Measurements from ENCODE around the gene ETFA.
"Not testable (repeated sequence)": the region's sequence is repeated elsewhere in the genome, so short reads cannot be mapped to it uniquely, and the experiment has no call there.

ETFA gene

DNA sequence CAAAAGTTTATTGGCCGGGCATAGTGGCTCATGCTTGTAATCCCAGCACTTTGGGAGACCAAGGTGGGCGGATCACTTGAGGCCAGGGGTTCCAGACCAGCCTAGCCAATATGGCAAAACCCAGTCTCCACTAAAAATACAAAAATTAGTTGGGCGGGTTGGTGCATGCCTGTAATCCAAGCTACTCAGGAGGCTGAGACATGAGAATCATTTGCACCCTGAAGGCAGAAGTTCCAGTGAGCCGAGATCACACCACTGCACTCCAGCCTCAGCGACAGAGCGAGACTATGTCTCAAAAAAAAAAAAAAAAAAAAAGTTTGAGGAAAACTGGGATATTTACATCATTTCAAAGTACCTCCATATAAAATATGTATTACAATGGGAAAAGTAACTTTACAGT, 40.4 kb downstream of the ETFA start:
- no peak for DNase-seq (ENCODE audit: low spot score)

DNA sequence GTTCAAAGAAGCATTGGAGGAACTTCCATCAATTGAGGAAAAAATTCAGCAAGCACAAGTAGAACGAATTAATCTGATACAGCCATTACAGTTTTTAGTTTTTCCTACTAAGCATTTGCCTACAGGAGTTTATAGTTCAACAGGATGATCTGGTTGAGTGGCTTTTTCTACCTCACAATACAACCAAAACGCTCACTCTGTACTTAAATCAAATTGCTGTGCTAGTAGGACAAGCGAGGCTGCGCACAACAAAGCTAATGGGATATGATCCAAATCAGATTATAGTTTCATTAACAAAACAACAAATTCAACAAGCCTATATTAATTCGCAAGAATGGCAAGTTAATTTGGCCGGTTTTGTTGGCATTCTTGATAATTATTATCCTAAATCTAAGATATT, 44.2 kb downstream of the ETFA start:
- DNase-seq (ENCODE audit: low spot score) = no peak

DNA sequence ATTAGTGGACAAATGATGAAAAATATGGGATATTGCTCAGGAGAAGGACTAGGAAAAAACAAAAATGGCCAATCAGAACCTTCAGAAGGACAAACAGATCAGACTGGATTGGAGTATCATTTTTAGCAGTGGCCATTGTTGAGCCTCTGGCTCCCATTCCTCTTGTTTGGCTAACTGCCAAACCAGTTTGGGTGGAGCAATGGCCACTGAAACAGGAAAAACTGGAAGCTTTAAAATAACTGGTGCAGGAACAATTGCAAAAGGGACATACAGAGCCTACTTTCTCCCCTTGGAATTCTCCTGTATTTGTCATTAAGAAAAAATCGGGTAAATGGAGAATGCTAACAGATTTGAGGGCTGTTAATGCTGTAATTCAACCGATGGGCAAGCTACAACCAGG, 45.5 kb downstream of the ETFA start:
- DNase-seq (ENCODE audit: low spot score) = not testable (repeated sequence)

DNA sequence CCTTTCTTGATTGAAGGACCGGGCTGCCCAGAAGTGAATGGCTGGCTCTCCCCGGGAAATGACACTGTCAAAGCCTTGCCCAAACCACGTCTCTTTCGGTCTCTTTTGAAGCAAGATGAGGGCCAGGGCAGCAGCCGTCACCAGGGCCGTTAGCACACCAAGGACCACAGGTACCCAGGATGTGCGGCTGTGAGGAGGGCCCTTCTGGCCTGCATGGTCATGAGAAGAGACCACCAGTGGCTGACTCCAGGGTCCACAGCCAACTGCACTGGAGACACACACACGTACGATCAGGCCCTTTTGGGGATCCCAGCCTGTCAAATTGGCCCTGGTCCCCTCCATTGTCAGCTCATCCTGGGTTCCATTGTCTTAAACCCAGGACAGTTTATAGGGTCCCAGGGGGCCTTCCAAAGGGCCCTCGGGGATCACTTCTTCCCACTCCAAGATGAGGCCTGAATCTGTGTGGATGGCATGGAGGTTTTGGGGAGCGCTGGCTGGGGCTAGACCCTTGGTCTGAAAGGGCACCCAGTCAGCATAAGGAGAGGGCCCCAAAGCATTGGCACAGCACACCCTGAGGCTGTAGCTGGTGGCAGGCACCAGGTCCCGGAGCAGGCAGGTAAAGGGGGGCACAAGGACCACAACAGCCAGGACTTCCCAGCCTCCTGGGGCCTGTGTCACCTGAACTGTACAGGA, 50.9 kb downstream of the ETFA start:
- DNase-seq (ENCODE audit: low spot score) = no peak

DNA sequence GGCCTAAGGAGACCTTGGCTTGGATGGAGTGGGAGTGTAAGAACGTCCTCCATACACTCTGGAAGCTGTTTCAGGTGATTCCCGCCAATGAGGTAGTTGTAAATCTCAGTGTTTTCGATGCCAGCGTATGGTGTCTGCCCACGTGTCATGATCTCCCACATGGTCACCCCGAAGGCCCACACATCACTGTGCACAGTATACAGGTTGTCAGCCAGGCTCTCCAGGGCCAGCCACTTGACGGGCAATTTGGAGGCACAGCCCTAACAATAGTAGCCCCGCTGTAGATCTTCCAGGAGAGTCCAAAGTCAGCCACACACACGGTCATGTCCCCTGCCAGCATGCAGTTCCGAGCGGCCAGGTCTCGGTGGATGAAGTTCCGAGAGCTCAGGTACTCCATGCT, 51.9 kb downstream of the ETFA start:
- no peak for DNase-seq (ENCODE audit: low spot score)

DNA sequence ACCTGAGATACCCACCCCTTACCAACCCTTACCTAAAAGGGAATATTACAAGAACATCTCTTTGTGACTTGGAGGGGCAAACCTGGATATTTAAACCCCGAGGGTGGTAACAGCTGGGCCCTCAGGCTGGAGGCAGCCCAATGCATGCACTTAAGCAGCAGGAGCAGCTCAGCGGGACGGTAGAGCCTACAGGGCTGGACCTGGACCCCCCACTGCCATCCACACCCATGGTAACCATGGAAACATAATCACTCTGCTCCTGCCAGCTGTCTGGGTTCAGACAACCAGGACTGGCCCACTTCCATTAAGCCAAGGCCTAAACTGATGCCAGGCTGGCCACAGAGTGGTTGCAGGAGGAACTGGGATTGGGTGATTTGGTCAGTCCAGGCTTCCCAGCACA, 52.8 kb downstream of the ETFA start:
- DNase-seq (ENCODE audit: low spot score) = no peak

DNA sequence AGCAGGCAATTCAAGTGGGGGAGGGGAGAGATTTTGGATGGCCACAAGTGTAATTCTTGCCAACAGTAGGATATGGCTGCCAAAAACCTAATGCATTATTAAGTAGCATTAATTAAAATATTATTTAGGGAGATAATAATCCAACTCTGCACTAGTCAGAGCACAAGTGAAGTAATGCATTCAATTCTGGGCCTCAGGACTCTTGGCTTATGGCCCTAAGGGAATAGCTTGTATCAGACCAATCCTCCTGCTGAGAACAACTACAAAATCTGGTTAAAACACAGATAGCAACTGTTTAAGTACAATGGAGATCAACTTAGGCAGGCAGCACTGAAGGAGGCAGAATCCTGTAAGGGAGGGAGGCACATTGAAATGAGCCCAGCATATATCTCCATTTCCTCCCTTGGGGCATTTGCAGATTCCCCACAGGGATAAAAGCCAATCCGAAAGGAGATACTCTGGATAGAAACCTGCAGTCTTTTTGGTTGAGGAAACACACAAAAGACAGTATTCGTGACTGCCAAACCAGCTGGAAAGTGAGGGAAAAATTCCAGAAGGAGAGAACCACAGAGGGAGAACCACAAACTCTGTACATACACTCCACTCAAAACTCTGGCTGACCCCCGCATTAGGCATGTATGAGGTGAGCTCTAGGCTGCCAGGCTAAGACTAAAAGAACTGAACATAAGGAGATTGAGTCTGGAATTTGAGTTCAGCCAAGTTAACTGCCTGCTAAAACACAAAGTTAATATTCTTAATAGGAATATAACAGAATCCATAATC, 57.4 kb downstream of the ETFA start:
- no peak for DNase-seq (ENCODE audit: low spot score)

DNA sequence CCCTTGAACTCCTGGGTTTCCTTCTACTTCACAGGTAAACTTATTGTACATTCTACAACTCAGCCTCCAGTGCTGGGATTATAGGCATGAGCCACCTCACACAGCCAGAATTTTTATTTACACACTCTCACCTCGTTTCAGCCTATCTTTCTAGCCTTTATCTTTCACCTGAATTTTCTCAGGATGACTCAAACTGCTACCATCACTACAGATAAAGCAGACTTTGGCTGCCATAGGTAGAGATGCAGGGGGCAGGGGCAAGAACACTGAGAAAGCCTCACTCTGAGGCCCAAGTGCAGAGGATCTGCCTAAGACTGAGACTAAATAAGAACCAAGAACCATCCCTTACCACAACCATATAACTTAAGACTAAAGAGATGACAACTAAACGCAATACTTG, 59.0 kb downstream of the ETFA start:
- no peak for DNase-seq (ENCODE audit: low spot score)

DNA sequence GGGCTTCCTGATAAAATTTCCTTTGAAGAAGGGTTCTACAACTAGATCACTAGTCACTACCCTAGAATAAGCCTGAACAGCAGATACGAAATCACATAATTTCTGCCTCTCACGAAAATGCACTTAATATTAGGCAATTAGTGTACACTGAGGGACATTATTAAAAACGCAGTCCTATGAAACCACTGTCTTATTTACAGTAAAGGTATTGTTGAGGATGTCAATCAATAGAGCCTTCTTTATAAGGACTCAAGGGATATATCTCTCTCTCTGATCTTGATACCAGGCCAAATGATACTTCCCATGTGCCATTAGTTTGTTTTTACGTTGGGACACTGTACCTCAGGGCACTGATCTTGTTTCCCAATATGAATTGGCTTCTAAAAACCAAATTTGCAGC, 59.6 kb downstream of the ETFA start:
- DNase-seq (ENCODE audit: low spot score) = no peak

DNA sequence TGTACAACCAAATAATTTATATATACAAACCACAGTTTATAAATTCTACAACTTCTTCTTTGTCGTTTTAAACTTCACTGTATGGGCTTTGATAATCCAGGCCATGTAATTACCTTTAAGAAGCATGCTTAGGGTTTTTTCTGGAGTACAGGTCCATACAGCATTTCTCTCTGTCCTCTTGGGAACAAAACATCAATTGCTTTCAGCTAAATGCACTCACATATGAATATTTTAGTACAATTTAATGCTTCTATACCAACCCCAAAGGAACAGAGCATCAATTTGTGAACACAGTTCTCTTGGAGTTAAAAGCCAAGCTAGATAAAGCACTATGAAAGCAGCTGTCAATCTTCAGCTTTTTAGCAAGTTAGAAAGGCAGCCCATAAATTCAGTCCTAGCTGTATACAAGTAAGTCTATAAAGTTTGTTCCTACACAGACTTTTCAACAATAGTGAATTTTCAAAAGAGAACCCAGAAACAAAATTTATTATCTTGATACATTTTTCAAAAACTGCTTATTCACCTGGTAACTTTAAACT, 66.1 kb downstream of the ETFA start:
- no peak for DNase-seq (ENCODE audit: low spot score)

DNA sequence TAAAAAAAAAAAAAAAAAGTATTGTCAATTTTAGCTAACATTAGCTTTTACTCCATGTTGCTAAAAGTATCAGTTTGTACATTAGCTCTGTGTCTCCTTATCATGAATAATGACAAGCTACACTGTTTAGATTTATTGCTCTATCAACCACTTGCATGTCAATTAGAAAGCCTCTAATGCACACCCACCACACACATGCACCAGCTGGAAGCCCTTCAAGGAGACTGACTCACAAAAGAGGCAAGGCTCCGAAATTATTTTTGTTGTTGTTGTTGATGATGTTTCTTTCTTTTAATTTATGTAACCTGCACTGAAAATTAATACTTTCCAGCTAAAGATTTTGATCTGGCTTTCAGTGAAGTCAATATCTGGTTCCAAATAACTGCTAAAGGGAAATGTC, 71.5 kb downstream of the ETFA start:
- DNase-seq (ENCODE audit: low spot score) = no peak

DNA sequence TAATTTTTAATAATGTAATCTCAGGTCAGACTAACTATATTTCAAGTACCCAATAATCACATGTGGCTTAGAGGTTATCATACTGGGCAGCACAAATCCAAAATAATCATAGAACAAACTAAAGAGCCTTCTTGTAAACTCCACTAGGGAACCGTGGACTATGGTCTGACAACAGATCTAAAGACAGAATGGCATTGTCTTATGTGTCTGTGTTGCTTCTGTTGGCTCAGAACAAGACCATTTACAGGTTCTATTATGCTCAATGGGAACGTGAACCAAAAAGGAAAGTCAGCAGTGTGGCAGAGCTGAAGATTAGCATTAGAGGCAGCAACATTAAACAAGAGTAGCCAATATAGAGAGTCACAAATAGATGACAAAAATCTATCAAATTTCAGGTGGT, 74.9 kb downstream of the ETFA start:
- DNase-seq (ENCODE audit: low spot score) = no peak

DNA sequence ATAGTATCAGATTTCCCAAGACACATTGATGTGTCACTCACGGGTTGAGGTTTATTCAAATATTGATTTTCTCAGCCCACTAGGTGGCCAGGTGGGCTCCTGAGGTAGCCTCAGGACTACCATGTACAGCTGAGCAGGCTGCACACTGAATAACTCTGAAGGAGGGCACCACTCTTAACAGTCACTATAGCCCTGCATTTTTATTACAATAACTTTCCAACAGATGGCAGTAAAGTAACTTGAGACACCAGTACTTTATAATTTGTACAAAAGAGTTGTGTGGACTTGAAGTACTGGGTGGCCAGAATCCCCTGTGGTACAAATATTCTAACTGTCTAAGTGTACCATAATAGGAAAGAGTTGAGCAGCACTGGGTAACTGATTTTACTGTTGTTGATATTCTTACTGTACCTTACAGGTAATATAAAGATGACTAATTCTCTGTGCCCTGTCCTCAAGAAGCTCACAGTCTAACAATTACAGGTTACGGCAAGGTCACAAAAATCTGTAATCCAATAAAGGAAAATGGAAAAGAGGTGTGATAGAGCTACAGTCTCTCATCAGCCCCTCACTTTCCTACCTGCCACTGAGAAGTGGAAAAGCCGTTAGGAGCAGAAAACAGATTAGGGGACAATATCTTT, 76.0 kb downstream of the ETFA start:
- peak; percentile 45 for DNase-seq (ENCODE audit: low spot score)

DNA sequence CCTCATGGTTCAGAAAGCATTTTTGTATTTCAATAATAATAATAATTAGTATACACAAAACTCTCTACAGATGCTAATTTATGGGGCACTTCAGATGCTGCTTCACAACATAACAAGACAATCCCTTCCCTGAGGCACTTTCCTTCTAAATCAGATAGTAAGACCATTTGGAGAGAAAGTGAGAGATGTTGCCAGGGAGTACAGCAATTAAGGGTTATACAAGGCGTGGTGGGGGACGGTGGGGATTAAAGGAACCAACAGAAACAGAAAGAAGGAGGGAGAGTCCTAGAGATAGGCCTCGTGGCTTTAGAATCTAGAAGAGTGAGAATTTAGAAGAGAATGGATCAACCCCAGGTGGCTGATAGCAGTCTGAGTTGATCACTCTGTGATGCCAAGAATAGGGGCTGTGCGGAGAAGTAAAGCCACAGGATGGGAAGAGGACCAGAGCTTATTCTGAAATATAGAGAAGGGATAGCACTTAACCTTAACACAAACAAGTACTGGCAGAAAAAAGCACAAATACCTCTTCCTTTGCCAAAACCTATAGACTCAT, 76.9 kb downstream of the ETFA start:
- no peak for DNase-seq (ENCODE audit: low spot score)

DNA sequence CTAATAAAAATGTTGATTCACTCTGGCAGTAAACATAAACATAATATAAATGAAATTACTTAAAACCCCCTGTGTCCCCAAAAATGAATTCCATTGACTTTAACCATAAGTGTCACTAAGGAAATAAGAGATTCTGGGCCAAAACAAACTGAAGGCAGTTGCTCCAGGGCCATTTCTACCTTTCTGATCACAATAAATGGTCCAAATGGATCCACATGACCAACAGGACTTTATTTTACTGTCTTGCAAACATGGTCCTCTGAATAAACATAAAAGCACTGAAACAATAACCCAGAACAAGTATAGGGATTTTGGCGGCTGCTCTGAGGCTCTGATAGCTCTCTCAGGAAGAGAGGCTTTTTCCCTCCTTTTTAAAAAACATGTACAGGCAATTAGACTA, 77.3 kb downstream of the ETFA start:
- DNase-seq (ENCODE audit: low spot score) = no peak

DNA sequence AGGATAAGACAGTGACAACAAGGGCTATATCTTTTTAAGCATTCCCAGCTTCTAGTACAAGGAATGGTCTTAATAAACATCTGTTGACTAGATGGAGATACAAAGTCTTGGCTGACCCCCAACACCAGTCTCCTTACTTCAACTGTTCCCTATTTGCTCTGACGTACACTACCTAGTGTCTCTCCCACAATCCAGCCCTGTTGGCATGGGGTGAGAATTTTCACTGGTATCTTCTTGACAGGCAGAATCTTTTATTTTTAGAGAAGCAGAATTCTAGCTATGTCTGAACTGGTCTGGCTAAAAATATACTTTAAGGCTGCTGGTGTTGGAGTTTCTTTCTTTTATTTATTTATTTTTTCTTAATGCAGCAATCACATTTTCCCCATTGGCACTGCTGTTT, 82.0 kb downstream of the ETFA start:
- DNase-seq (ENCODE audit: low spot score) = no peak

DNA sequence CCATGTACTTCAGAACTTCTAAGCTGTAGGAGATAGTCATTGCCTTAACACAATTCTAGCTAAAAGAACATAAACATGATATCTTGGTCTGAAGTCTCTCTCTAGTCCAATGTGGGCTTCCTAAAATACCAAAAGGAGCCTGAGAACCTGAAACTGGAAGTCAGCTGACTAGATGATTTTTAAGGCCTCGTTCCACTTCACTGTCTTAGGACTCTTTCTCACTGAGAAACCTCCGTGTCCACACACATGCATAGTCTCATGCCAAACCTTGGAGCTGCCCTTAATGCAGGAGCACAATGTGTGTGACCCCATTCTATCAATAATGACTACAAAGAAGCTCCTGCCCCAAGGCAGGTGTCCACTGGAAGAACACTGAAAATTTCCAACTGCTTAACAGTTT, 87.7 kb downstream of the ETFA start:
- no peak for DNase-seq (ENCODE audit: low spot score)

DNA sequence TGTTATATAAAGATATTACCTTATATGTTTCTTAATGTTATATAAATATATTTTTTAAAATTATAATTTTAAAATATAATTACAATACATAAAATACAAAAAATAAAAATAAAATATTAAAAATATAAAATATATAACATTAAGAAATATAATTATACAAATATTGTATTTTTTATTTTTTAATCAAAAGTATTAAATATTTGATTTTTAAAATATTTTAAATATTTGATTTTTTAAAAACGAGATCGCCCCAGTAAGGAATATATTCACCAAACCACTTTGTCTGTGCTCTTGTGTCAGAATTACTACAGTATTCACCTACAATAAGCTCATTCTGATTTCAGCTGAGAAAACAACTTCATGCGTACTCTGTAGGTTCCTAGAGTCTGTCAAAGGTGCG, 89.1 kb downstream of the ETFA start:
- DNase-seq (ENCODE audit: low spot score) = no peak

DNA sequence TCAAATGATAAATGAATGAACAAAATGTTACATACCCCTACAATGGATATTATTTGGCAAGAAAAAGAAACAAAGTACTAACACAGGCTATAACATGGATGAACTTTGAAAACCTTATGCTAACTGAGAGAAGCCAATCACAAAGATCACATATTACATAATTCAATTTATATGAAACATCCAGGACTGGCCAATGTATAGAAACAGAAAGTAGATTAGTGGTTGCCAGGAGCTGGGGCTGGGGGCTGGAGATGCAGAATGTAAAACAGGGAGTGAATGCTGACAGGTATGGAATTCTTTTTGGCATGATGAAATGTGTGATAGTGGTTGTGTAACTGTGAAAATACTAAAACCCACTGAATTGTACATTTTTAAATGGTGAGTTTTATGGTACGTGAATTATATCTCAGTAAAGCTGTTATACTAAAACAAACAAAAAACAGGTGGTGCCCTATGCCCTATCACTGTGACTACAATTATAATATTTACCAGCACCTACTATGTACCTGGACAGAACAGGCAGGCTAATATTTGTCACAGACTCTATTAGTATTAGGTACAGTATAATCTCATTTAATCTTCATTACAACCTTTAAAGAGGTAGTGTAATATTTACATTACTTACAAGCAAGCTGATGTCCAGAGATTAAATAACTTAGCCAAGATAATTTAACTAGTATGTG, 90.0 kb downstream of the ETFA start:
- no peak for DNase-seq (ENCODE audit: low spot score)

DNA sequence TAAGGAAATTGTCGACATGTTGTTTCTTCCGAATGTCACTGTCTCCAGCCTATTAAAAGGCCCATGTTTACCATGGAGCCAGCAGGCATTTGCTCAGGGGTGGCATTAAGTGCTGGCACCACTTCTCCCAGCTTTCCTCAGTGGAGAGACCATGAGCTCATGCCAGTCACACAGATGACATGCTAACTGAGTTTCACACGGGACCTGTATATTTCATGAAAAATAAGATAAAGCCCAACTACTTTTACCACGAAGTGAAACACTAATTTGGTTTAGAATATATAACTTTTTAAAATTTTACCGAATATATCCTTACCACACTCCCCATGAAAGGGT, 93.4 kb downstream of the ETFA start:
- DNase-seq (ENCODE audit: low spot score) = no peak

DNA sequence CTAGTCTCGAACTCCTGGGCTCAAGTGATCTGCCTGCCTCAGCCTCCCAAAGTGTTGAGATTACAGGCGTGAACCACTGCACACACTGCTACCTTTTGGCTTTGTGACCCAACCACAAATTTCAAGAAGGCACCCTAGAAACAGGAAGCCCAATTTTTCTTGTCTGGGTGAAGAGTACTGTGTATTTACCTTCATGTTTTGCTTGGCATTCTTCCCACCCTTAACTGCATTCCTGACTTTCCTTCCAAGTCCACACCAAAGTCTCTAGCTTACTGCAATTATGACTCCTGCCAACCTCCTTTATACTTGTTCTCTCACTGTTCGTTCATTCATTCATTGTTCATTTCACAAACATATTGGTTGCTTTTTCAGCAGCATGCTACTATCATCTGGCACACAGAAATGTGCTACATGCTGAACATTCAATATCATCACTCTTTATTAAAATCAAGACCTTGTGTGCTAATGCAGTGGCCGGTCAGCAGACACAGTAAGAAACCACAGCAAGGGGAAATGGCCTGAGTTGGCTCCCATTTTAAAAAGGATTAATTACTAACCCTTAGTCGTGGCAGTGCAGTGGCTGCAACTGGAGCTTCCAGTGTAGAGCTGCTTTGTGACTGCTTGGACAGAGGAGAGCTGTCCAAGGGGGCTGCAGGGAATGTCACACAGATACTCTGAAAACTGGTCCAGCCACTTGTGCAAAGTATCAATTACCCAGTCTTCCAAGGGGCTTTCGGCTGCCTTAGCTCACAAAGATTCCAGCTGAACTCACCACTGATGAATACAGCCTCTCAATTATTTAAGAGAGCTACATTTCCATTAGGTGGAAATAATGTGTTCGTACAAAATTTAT, 94.0 kb downstream of the ETFA start:
- DNase-seq (ENCODE audit: low spot score) = no peak
